ENCODE data around the gene SMTNL1.

SMTNL1 gene

GRCh38 chr11:57588046-57588710, 50.8 kb downstream of the SMTNL1 start:
- no peak for DNase-seq (ENCODE audit: low spot score)

GRCh38 chr11:57596266-57596885, 59.0 kb downstream of the SMTNL1 start:
- DNase-seq (ENCODE audit: low spot score): no peak

GRCh38 chr11:57597461-57597915, 60.1 kb downstream of the SMTNL1 start, which contains the start of gene SERPING1:
SERPING1 (plus strand) TSS chr11:57597685; CDS start chr11:57598271, 586 bp downstream.
- DNase-seq (ENCODE audit: low spot score): no peak

- DNase-seq (ENCODE audit: low spot score): peak; percentile 67
Observed at GRCh38 chr11:57597916-57598830, 60.8 kb downstream of the SMTNL1 start.

GRCh38 chr11:57598831-57599155, 61.4 kb downstream of the SMTNL1 start:
- no peak for DNase-seq (ENCODE audit: low spot score)

GRCh38 chr11:57599381-57599780, 62.0 kb downstream of the SMTNL1 start:
- DNase-seq (ENCODE audit: low spot score): no peak
